ENCODE measurements around the gene ITPK1.

ITPK1 gene

DNA sequence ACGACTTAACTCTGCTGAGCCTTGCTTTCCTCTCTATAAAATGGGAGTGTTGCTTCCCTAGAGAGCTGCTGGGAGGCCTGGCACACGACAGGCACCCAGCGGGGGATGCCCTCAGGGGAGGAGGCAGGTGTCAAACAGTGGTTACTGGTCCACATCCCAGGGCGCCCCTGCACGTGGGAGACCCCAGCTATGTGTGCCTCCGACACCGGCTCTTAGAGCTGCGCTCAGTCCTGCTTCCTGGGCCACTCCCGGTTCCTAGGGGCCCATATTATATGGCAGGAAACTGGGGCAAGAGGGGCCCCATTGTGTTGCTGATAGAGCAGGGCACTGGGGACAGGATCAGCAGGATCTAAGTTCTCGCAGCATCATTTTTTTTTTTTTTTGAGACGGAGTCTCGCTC lies 145.5 kb downstream of the ITPK1 start:
- DNase-seq (ENCODE audit: low read depth in 2 of 2) = no peak

DNA sequence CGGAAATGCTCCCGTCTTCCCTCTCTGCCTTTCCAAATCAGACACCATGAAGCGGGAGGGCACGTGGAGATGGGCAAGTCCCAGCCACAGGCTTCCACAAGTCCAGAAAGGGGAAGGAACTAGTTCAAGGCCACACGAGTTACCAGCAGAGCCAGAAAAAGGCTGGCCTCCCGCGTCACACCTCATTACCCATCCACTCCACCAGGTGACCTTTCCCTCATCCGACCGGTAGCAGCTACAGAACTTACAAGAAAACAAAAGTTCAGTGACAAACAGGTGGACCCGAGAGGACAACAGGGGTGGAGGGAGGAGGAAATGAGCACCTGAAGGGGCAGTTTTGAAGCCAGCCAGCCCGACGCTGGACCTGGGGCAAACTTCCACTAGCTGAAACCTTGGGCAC lies 145.9 kb downstream of the ITPK1 start:
- no peak for DNase-seq (ENCODE audit: low read depth in 2 of 2)

DNA sequence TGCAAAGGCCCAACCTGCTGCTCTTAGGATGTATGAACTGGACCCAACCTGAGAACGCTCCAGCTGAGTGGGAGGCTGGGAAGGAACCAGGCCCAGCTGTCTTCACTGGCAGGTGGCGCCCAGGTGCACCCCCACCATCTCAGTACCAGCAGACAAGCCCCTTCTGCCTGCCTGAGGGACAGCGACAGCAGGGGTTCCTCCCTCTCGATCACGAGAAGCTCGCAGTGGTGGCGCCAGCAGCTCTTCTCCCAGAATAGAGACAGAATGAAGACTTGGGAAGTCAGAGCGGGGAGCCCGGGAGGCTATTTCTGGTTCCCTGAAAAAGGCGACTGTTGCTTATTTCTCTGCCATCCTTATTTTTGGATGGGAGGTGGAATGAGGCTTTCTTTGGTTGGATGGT lies 146.3 kb downstream of the ITPK1 start:
- no peak for DNase-seq (ENCODE audit: low read depth in 2 of 2)

DNA sequence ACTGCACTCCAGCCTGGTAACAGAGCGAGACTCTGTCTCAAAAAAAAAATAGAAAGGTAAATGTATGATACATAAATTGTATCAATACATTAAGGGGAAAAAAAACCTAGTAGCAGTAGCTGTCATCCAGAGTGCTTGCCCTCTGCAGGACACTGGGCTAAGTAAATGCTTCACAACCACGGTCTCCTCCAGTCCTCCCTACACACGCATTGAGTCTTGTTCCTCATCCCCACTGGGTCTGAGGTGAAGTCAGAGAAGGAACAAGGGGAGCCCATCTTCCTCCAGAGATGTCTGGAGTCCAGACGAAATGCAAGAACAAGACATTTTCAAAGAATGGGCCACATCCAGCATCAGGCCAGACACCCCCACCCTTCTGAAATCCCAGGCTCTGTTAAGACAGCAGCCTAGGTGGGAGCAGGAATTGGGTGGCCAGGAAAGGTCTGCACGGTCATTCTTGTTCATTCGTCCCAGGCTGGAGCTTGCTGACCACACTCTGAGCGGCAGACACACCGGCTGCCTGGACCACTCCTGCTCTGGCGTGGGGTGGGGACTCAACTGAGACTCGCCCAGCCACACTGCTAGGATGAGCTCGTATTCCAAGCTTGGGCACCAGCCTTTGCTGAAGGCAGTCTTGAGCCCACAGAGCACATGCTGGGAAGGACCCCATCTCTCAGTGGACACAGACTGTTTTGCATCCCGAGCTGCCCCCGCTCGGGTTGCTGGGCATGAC lies 147.3 kb downstream of the ITPK1 start:
- no peak for DNase-seq (ENCODE audit: low read depth in 2 of 2)

DNA sequence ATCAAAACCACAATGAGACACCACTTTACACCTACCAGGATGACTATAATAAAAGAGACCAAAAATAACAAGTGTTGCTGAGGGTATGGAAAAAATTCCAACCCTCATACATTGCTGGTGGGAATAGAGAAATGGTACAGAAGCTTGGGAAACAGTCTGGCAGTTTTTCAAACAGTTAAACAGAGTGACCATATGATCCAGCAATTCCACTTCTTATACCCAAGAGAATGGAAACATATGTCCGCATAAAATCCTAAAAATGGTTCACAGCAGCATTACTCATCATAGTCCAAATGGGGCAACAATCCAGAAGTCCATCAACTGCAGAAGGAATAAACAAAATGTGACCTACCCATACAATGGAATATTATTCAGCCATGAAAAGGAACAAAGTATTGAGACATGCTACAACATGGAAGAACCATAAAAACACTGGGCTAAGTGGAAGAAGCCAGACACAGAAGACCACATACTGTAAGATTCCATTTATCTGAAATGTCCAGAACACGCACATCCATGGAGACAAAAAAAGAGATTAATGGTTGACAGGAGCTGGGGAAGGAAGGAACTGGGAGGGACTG lies 148.3 kb downstream of the ITPK1 start:
- no peak for DNase-seq (ENCODE audit: low read depth in 2 of 2)

DNA sequence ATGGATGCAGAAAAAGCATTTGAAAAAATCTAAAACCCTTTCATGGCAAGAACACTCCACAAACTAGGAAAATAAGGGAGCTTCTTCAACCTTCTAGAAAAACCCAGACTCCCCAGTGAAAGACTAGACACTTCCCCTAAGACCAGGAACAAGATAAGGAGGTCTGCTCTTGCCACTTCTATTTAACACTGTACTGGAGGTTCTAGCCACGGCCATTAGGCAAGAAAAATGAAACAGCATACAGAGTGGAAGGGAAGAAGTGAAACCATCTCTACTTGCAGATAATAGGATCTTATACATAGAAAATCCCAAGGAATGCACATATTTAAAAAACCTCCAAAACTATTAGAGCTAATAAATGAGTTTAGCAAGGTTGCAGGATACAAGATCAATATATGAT lies 150.4 kb downstream of the ITPK1 start:
- no peak for DNase-seq (ENCODE audit: low read depth in 2 of 2)

DNA sequence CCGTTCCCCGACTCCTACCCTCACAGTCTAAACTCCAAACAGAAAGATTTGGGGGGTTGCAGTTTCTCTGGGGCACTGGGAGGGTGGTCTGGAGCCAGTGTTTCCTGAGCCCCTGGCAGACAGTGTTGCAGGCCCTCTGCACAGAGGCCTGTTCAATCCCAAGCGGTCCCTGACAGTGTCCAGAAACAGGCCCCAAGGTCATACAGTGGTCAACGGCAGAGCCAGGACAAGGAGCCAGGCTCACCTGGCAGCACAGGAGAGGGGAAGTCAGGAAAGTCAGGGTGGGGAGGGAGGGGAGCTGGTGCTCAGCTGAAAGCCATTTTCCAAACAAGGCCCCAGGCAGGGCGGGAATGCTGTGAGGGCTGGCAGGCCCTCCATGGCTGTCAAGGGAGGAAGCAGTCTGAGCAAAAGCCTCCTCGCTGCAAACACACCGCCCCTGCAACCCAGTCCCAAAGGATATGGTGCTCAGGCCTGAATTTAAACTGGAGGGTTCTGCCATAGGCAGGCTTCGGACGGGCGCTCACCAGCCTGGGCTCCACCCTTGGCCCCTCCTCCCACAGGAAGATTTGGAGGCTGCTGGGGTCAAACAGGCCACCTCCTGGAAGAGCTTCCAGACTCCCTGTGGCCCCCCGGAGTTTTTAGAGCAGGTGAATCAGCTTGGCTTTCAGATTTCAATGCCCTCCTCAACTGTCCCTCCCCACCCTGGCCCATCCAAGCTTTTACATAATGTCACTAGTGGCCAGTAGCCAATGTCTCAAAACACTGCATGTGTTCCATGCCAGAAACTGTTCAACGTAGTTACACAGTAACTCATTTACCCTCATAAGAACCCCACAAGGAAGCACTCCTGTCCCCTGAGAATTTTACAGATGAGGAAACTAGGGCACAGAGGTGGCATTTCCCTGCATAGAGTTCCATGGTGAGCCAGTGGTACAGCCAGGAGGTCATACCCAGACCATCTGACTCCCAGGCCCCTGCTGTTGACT lies 151.3 kb downstream of the ITPK1 start:
- DNase-seq (ENCODE audit: low read depth in 2 of 2) = no peak

DNA sequence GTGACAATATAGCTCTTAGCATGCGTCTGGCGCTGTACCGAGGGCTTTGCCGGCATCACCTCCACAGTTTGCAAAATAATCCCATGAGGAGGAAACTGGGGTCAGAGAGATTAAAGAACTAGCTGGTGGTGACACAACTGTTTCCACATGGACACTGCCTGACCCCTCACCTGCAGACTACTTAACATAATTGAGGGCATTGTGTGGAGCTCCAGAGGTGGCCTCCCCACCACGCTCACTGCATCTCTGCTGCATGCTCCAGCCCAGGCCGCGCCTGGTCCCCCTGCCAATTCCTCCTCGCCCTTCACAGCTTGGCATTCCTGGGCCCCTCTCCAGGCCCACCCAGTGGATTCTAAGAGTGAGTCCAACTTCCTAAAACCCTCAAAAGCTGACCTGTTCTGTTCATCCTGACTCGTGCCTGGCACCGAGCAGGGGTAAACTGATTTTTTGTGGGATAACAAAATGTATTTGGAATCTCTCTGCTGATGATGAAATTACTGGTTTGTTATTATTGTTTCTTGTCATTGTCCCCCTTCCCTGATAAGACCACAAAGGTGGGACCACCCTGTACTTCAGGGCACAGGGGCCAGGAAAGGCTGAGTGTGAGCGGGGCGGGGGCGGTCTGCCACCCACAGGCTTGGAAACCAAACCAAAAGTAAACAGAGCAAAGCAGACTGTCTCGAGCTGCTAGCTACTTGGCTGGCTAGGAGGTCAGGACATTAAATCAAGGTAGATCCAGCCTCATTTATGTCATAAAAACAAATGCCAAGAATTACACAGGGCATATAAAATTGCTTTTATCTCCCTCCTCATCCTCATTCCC lies 152.2 kb downstream of the ITPK1 start:
- no peak for DNase-seq (ENCODE audit: low read depth in 2 of 2)

DNA sequence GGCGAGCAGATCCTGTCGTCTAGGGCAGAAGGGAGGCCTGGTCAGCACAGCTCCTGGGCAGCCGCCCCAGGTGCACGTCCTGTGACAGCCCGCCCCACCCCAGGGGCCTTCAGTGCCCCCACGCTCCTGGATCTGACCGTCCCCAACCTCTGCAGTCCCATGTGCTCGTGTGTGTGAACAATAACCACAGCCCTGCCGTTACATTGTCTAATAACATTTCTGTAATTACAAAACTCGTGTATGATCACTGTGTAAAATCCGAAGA lies 153.0 kb downstream of the ITPK1 start:
- no peak for DNase-seq (ENCODE audit: low read depth in 2 of 2)

DNA sequence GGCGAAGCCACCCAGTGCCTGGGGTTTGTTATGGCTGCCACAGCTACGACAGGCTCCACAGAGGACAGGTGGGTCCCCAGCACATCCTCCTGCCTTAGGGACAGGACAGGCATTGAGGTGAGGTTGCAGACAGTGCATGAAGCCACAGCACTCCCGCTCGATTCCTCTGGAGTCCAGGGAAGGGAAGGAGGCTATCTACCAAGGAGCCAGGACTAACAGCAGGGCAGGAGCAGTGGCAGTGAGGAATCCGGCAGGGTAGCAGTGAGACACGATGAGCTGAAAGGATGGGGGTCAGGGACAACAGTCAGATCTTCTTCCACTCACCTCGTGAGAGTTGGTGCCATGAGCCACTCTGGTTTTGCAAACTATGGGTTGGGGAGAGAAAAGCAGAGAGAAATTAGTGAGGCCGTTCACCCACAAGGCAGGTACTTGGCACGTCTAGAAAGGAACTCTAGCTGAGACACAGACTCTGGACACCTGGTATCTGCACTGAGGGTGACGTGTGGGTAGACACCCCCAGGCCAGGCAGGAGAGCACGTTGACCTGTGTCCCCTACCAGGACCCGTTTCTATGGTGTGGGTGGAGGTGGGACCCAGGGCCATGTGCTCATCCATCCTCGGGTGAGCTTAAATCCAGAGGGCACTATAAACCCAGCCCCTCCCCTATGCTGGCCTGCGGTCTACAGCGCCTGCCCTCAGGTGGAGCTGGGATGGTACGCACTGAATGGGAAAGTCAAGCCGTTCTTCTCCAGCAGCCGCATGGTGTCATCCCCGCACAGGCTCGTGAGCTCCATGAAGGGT lies 153.5 kb downstream of the ITPK1 start:
- DNase-seq (ENCODE audit: low read depth in 2 of 2) = no peak

DNA sequence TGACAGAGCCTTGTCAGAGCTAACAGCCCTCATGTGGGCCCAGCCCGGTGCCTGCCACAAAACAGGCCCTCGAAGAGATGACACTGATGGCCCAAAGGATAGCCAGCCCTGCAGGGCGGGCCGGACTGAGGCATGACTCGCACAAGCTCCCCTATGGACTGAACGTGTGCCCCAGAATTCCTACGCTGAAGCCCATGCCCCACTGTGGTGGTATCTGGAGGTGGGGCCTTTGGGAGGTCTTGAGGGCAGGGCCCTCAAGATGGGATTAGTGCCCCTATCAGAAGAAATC lies 154.2 kb downstream of the ITPK1 start:
- no peak for DNase-seq (ENCODE audit: low read depth in 2 of 2)

DNA sequence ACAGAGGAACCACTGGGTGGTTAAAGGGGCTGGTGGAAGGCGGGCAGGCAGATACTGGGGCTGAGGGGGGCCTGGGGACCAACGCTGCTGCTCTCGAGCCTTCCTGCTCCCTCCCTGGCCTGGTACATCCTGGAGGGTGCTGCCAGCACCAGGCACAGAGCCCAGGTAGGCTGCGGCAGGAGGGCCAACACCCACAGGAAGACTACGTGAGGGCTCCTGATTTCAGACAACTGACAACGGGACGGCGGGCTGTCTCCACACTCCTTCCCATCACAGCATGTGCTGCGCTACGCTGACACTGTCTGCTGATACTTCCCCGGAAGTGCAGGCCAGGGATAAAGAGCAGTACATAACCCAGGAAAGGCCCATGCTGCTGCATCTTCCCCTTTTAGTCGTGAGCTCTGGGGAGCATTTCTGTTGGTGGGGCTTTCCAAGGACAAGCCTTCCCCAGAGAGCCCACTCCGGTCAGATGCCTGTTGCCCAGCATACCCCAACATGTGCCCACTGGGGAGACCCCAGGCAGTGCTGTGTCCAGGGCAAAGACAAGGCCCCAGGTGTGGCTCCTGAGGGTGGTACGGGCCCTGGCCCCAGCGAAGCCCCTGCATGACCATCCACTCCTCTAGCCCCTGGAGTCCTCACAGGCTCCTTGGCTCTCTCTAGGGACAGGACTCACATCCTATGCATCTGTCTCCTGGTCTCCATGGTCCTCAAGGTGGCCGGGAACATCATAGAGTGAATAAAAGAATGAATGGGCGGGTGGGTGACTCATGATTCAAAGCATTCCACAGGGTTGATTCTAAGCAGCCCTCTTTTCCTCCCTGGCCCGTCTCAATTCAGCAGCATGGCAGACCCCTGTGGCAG lies 154.8 kb downstream of the ITPK1 start:
- DNase-seq (ENCODE audit: low read depth in 2 of 2) = no peak

DNA sequence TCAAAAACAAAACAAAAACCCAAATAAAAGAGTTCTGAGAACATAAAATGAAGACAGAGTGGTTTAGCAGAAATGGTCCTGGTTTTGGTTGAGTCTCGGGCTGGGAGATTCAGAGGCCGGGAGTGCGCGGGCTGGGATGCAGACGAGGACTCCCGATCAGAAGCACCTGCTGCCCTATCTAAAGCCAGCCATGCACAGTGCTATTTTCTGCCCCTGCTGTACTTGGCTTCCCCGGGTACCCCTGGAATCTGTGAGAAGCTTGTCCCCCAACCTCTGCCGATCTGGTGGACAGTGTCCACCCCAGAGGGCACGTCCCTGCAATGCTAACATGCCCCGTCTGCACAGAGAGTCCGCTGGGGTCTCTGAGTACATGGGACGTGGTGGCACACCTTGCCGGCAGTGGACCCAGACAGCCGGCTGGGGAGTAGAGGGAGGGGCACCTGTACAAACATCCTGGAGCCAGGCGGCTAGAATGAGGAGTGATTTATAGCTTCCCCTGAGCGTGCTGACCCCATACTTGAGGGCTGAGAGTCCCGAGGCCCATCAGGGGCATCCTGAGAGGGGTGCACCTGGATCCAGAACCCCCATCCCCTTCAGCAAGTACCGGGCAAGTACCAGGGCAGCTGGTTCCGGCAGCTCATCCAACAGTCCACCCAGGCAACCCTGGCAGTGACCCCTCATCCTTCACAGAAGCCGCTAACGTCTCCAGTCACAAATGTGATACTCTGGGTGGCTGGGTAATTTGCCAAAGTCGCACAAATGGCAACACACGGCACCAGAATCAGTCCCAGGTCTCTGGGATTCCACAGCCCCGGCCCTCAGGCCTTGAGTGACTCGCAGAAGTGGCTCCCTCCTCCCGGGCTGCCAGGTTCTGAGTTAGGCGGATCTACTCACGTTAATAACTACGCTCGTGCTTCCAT lies 155.7 kb downstream of the ITPK1 start:
- DNase-seq (ENCODE audit: low read depth in 2 of 2) = no peak

DNA sequence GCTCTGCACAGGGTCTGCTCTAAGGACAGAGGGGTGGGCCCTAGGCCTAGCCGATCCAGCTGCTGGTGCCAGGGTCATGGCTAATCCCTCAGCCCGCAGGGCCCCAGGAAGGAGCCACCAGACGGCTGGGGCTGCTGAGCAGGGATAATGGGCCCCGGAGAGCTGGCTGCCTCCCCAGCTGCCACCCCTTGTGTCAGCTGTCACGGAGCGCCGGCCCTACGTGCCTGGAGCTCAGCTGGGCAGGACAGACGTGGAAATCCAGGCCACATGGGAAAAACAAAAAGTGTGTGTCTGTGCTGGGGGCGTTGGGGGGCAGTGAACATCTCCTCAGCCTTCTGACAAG lies 156.6 kb downstream of the ITPK1 start:
- no peak for DNase-seq (ENCODE audit: low read depth in 2 of 2)

DNA sequence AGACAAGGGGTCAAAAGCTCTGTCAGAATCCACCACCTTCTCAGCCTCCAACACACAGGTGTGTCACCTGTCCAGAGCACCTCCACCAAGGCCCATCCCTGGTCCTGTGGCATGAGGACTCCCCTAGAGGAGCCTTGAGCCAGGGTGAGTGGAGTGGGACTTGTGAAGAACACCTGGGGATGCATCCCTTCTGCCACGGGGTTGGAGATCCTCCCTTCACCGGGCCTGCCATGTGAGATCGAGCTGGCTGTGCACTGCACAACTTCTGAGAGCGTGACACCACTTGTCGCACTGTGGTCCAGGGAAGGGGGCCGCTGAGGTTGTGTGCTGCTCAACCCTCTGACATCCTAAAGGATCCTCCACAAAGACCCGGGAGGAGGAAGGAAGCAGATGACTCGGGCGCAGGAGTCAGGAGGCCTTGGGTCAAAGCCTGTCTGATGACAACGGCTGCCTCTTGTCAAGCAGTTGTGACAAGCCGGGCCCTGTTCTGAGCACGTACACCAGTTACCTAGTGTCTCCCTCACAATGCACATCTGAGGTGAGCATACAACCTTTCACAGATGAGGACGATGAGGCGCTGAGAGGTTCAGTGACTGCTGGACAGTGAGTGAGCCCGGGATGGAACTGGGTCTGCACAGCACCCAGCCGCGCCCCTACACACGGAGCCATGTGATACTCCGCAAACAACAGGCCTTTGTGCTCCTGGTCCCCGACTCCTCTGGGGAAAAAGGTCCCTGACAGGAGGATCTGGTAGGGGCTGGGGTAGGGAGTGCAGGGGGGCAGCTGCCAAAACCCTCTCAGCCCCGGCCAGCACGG lies 157.1 kb downstream of the ITPK1 start:
- no peak for DNase-seq (ENCODE audit: low read depth in 2 of 2)

DNA sequence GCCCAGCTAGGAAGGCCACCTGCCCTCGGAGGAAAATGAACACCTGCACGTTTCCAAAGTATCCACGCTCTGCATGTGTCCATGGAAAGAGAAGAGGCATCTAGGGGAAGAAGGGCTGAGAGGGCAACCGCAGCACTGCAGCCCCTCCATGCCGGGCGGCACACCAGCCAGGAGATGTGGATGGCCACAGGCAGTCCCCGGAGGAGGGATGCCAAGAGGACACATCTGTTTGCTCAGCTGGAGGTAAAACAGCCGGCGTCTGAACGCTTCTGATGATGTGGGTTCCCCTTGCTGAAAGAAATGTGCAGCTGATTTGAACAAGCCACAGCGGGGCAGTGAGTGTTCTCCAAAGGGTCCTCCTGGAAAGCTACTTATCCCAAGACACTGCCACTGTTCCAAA lies 158.8 kb downstream of the ITPK1 start:
- DNase-seq (ENCODE audit: low read depth in 2 of 2) = no peak

DNA sequence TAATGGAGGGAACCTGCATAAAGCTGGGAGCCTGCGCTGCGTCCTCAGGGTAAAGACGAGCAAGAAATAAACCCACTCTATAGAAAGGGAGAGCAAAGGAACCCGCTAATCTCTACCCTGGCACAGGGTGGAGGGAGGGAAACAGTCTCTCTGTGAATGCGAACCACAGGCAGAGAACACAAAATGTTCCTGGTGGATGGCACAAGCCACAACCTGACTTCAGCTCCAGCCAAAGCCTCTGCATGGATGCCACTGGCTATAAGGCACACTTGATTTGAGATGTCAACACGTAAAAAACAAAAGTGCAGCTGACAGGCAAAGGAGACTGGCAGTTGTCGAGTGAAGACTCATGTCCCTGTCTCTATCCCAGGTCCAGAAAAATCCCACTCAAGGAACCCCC lies 160.3 kb downstream of the ITPK1 start:
- DNase-seq (ENCODE audit: low read depth in 2 of 2) = no peak

DNA sequence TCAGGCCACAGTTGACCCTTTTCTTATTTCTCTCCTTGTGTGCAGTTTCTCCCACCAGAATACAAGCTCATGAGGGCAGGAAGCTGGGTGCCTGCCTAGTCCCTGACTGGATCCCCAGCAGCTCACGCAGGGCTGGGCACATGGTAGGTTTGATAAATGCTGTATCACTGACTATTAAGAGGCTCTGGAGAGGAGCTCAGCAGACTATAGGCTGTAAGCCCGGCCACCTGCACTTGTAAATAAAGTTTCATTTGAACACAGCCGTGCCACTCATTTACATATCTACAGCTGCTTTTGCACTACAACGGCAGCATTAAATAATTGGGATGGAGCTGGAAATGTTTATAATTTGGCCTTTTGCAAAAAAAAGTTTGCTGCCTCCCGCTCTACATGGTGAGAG lies 160.8 kb downstream of the ITPK1 start:
- DNase-seq (ENCODE audit: low read depth in 2 of 2) = no peak

DNA sequence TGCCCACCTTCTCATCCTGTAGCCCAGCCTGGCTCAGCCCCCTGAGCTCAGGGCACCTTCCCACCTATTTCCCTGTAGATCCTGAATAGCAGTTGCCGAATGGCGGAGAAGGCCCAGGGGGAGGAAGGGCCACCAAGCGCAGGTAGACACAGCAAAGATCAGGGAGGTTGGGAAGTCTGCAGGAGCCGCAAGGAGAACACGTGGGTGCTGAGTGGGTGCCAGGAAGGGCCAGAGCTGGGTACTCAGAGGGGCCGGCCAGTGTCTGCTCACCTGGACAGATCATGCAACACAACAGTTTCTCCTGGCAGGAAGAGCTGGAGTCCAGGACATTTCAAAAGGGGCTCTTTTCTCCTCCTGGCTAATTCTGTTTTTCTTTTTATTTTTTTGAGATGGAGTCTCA lies 162.2 kb downstream of the ITPK1 start:
- DNase-seq (ENCODE audit: low read depth in 2 of 2) = no peak
